GM10266 (cell line): ENCODE measurements around the gene CAMK1.

Source experiments
- DNase-seq: peaks from one replicate; pipeline ENCODE4 v3.0.0; 2012; ENCODE audit errors: extremely low spot score
- TF ChIP-seq, protein P1 (sequence below): IDR thresholded peaks from 2 replicates; pipeline ENCODE4 v1.5.1; 2012; ENCODE audit warnings: mild to moderate bottlenecking, low read depth; ENCODE audit not compliant: control insufficient read depth, insufficient read depth; ENCODE audit errors: missing control alignments

The CAMK1 gene

GRCh38 chr3:9762871-9763270 is 6.9 kb downstream of the CAMK1 start:
- DNase-seq = no peak
- TF ChIP-seq, protein P1, sequence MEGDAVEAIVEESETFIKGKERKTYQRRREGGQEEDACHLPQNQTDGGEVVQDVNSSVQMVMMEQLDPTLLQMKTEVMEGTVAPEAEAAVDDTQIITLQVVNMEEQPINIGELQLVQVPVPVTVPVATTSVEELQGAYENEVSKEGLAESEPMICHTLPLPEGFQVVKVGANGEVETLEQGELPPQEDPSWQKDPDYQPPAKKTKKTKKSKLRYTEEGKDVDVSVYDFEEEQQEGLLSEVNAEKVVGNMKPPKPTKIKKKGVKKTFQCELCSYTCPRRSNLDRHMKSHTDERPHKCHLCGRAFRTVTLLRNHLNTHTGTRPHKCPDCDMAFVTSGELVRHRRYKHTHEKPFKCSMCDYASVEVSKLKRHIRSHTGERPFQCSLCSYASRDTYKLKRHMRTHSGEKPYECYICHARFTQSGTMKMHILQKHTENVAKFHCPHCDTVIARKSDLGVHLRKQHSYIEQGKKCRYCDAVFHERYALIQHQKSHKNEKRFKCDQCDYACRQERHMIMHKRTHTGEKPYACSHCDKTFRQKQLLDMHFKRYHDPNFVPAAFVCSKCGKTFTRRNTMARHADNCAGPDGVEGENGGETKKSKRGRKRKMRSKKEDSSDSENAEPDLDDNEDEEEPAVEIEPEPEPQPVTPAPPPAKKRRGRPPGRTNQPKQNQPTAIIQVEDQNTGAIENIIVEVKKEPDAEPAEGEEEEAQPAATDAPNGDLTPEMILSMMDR = no peak

DNA sequence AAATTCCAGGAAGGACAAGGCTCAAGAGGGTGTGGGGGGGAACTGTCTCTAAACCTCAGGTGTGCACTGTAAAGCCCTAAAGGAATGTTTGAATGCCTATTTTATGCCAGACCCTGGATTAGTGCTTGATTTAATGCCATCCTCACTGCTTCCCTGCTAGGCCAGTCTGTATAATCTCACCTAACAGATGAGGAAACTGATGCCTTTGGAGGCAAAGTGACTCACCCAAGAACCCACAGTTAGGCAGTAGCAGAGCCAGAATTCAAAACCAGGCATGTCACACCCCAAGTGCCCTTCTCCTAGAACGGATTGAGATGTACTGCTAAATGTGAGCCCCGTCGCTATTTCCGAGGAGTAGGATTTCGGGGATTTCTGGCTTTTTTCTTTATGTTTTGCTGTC is 7.8 kb downstream of the CAMK1 start:
- DNase-seq = no peak
- TF ChIP-seq, protein P1 = no peak

- TF ChIP-seq, protein P1 = no peak
Observed at GRCh38 chr3:9760779-9761505, 8.8 kb downstream of the CAMK1 start.

DNA sequence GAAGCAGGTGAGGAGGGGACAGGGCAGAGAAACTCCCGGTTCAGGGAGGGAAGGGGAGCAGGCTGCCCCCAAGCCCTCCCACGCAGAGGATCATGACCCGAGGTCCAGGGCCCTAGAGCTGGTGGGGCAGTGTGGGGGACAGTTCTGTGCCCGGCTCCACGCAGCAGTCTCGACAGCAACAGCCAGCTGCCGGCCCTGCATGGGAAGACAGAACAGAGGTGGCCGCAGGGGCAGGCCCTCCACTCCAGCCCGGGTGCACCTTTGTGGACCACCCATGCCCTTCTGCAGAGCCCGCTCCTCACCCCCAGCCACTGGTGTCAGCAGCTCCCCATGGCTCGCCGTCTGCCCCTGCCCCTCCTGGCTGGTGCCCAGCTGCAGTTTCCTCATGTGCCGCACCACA is 12.3 kb downstream of the CAMK1 start:
- no peak for DNase-seq
- TF ChIP-seq, protein P1 = no peak

More at GRCh38 chr3:9760779-9761505, 8.8 kb downstream of the CAMK1 start:
- no peak for DNase-seq

DNA sequence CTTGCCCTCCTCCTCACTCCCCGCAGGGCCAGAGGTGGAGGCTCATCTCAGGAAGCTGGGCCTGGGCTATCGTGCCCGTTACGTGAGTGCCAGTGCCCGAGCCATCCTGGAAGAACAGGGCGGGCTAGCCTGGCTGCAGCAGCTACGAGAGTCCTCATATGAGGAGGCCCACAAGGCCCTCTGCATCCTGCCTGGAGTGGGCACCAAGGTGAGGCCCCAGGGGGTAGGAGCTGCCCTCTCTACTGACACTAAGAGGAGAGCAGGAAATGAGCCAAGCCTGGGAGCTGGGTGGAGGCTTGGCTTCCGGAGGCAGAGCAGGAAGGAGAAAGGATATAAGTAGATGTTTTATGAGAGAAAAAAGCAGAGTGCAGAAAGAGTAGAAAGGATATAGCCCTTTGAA is 15.1 kb downstream of the CAMK1 start:
- DNase-seq = no peak
- TF ChIP-seq, protein P1 = no peak

DNA sequence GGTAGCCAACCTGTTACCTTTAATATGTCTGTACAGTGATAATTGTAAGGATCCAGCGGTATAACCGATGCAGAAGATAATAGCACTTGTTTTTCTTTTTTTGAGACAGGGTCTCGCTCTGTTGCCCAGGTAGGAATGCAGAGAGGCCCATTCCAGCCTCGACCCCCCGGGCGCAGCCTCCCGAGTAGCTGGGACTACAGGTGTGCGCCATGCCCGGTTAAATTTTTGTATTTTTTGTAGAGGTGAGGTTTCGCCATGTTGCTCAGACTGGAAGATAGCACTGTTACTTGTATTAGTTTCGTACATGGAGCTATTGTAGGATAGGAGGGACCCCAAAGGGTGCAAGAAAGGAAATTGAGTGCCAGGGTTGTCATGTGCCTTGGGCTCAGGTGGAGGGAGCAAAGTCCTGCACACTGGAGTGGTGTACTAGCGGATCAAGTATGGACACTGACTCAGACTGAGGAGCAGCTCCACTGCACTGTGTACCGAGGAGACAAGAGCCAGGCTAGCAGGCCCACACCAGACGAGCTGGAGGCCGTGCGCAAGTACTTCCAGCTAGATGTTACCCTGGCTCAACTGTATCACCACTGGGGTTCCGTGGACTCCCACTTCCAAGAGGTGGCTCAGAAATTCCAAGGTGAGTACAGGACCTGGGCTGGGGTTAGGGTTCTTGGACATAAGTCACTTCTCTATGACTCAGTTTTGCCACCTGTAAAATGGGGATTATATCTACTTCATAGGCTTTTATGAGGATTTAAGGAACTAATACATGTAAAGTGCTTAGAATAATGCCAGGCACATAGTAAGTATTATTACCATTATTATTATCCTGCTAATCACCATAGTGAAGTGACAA is 19.0 kb downstream of the CAMK1 start:
- DNase-seq = no peak
- TF ChIP-seq, protein P1 = no peak
